ENCODE data around the gene TTLL3. TPM values are rescaled to one million over a fixed set of nuclear protein-coding genes. Genes with fewer than 3 reads are reported as not detected.

TTLL3 gene
- total and polyA plus RNA-seq, 2 of the 13 experiments (the other 11 are each of a cell fraction or from before 2014, with no cell fraction given) = 9.5 to 51.2 TPM

- TF ChIP-seq ARNTL (CRISPR knock-in tag; IDR thresholded peaks at IDR 0.05) (no peak), HOXD1 (CRISPR knock-in tag; IDR thresholded peaks at IDR 0.05) (no peak), SOX13 (IDR thresholded peaks at IDR 0.05) (no peak), SOX13 (CRISPR knock-in tag; conservative IDR thresholded peaks at IDR 0.05 in 1 of 2, IDR thresholded peaks at IDR 0.05 in 1 of 2) (no peak), NPAS2 (CRISPR knock-in tag; IDR thresholded peaks at IDR 0.05; ENCODE audit: borderline replicate concordance) (no peak), ZFP36L2 (CRISPR knock-in tag; IDR thresholded peaks at IDR 0.05) (no peak), PTBP1 (IDR thresholded peaks at IDR 0.05; ENCODE audit: low read depth, low read length, poor library complexity, severe bottlenecking) (no peak), KIAA2018 (CRISPR knock-in tag; IDR thresholded peaks at IDR 0.05; ENCODE audit: borderline replicate concordance) (no peak), ATF1 (CRISPR knock-in tag; IDR thresholded peaks at IDR 0.05) (no peak), HMGXB3 (CRISPR knock-in tag; IDR thresholded peaks at IDR 0.05; ENCODE audit: borderline replicate concordance) (peak; percentile 72; the same call in 1 of the 2 replicates), THAP9 (CRISPR knock-in tag; IDR thresholded peaks at IDR 0.05; ENCODE audit: borderline replicate concordance) (no peak), ZNF816 (CRISPR knock-in tag; IDR thresholded peaks at IDR 0.05; ENCODE audit: borderline replicate concordance) (no peak), YY1 (IDR thresholded peaks at IDR 0.05; ENCODE audit: insufficient read depth, insufficient replicate concordance, low read depth, low read length) (peak; percentile 47)
Observed at GRCh38 chr3:9843715-9844438, 33.8 kb downstream of the TTLL3 start, which contains the start of gene RPUSD3 (continued).

All from HepG2 (cell line).